Lower lobe of right lung (tissue), 2 donors: ENCODE data around the gene MSI2. TPM values are rescaled to one million over a fixed set of nuclear protein-coding genes. Genes with fewer than 3 reads are reported as not detected.

Experiments used
- ATAC-seq, 2 donors: fragments of 200-7000 bp; cut with Tn5 transposase; one replicate each; pipeline ENCODE4 v1.9.1; 2020 to 2022; ENCODE audit warnings: mild to moderate bottlenecking in 2 of 2, moderate library complexity in 2 of 2
- DNase-seq: peaks from one replicate; pipeline ENCODE4 v3.0.0-alpha.2; 2020
- H3K27ac ChIP-seq: fragments of 200-600 bp; one replicate; pipeline ENCODE4 v1.8.0; 2022
- H3K27me3 ChIP-seq: fragments of 200-600 bp; one replicate; pipeline ENCODE4 v1.8.0; 2022; ENCODE audit warnings: low read depth
- H3K36me3 ChIP-seq: fragments of 200-600 bp; one replicate; pipeline ENCODE4 v1.8.0; 2022; ENCODE audit warnings: mild to moderate bottlenecking
- H3K4me1 ChIP-seq: fragments of 200-600 bp; one replicate; pipeline ENCODE4 v1.8.0; 2022
- H3K4me3 ChIP-seq: fragments of 200-600 bp; one replicate; pipeline ENCODE4 v1.8.0; 2022; ENCODE audit warnings: mild to moderate bottlenecking
- H3K9me3 ChIP-seq: fragments of 200-600 bp; one replicate; pipeline ENCODE4 v1.8.0; 2022
- CTCF ChIP-seq: fragments of 200-600 bp; IDR thresholded peaks from one replicate; pipeline ENCODE4 v1.8.0; 2022; ENCODE audit warnings: antibody characterized with exemption, mild to moderate bottlenecking
- intact Hi-C: fragments of 100-400 bp; cut with DNase I; formaldehyde crosslinking; loops from one replicate; pipeline ENCODE4 v1.11.0; 2022
- total RNA-seq: library from RNA; stranded (reverse); fragmentation: NEBNext Ultra II Directional; extraction: Animal tissue kit (Norgen Biotek cat#: 25700); gene quantifications from one replicate; pipeline ENCODE4 v1.2.1, GENCODE V29; 2021
- donor health status: DM: no; HTN: yes; CAD: no; lungs with severe emphysema.

Gene MSI2
- total RNA-seq, 1 donor from 2014 or later, result 43.9 TPM

- H3K4me1 ChIP-seq, result peaks cover 9% of the 10 kb centered on the region
- H3K27me3 ChIP-seq, result no peaks in the 10 kb centered on the region
- H3K36me3 ChIP-seq, result no peaks in the 10 kb centered on the region
- ATAC-seq (no peak), DNase-seq (no peak)
- intact Hi-C loops, result no loop called here
- H3K9me3 ChIP-seq, result no peaks in the 10 kb centered on the region
- no peak overlapping the region for H3K27ac ChIP-seq
- no peak overlapping the region for H3K4me3 ChIP-seq
- no peak for TF ChIP-seq CTCF
Observed at GRCh38 chr17:57402681-57403180, 146.4 kb downstream of the MSI2 start.

GRCh38 chr17:57403236-57403635 lies 146.9 kb downstream of the MSI2 start:
- H3K27me3 ChIP-seq, result no peaks in the 10 kb centered on the region
- DNase-seq (no peak), ATAC-seq (no peak)

GRCh38 chr17:57404073-57404472 lies 147.8 kb downstream of the MSI2 start:
- Histone ChIP-seq H3K4me1 (peaks cover 16% of the 10 kb centered on the region), H3K27me3 (no peaks in the 10 kb centered on the region), H3K27ac (no peak overlapping the region), H3K9me3 (no peaks in the 10 kb centered on the region), H3K36me3 (no peaks in the 10 kb centered on the region), H3K4me3 (no peak overlapping the region)
- ATAC-seq, result no peak
- TF ChIP-seq CTCF, result no peak
- no peak for DNase-seq
- intact Hi-C loops, result no loop called here

More at GRCh38 chr17:57403236-57403635, 146.9 kb downstream of the MSI2 start:
- Histone ChIP-seq H3K27ac (no peak overlapping the region), H3K4me3 (no peak overlapping the region), H3K36me3 (no peaks in the 10 kb centered on the region), H3K9me3 (no peaks in the 10 kb centered on the region), H3K4me1 (peaks cover 14% of the 10 kb centered on the region)
- intact Hi-C loops, result no loop called here
- no peak for TF ChIP-seq CTCF

- no peaks in the 10 kb centered on the region for H3K27me3 ChIP-seq
- no peak for TF ChIP-seq CTCF
- no peaks in the 10 kb centered on the region for H3K9me3 ChIP-seq
- peaks cover 16% of the 10 kb centered on the region for H3K4me1 ChIP-seq
- H3K27ac ChIP-seq, result no peak overlapping the region
- H3K36me3 ChIP-seq, result no peaks in the 10 kb centered on the region
- DNase-seq (no peak), ATAC-seq (no peak)
- no peak overlapping the region for H3K4me3 ChIP-seq
- intact Hi-C loops, result no loop called here
Observed at GRCh38 chr17:57404795-57405490, 148.6 kb downstream of the MSI2 start.

- no peak for ATAC-seq
- intact Hi-C loops, result no loop called here
- H3K9me3 ChIP-seq, result no peaks in the 10 kb centered on the region
- no peak for DNase-seq
- peaks cover 16% of the 10 kb centered on the region for H3K4me1 ChIP-seq
- TF ChIP-seq CTCF, result no peak
- no peak overlapping the region for H3K27ac ChIP-seq
- H3K4me3 ChIP-seq, result no peak overlapping the region
- H3K36me3 ChIP-seq, result no peaks in the 10 kb centered on the region
- no peaks in the 10 kb centered on the region for H3K27me3 ChIP-seq
Observed at GRCh38 chr17:57405491-57406072, 149.3 kb downstream of the MSI2 start.
